ENCODE measurements around the gene MYL5.
"Not testable (repeated sequence)": the region's sequence is repeated elsewhere in the genome, so short reads cannot be mapped to it uniquely, and the experiment has no call there.

The MYL5 gene

DNA sequence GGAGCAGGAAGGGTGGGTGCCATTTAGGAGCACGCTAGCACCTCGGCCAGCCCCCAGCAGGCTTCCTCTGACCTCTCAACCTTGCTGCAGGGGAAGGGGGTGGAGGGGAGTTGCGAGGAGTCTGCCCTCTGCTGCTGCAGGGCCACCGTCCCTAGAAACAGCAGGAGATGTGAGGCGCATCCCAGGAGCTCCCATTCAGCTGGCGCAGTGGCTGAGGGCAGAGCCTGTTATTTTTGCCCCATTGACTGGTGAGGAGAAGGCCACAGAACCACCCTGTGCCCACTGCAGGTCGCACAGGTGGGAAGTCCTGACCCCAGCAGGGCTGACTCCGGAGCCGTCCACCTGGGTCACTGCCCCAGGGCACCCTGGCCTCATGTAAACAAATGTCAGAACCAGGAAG, 40.9 kb upstream of the MYL5 start:
- no peaks in the 10 kb centered on the region for H3K27me3 ChIP-seq (ENCODE audit: low read length)
- no peaks in the 10 kb centered on the region for H4K20me1 ChIP-seq (ENCODE audit: low read depth, low read length)

DNA sequence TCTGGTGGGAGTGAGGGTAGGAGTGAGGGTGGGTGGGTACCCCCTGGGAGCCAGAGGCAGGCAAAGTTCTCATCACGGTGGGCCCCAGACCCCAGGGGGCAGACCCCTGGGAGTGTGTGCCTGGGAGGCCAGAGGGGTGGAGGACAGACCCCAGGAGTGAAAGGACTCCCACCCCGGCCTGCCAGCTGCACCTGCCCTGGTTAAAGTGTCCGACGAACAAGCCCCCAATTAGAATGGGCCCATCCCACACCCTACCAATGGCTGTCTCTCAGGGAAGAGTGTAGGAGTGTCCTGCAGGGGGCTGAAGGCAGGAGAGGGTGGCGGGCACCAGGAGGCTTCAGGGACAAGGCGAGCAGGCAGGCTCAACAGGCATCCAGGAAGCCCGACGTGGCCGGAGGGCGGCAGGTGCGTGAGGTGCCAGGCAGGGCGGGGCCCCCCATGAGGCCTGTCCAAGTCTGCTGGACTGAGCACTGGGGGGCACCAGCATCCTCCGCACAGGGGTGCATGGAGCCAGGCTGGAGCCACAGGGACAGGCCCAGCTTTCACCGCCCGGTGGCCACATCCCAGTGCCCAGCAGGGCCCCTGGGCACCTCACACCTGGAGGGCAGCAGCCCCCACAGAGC, 40.3 kb upstream of the MYL5 start:
- H3K36me3 ChIP-seq (ENCODE audit: low read length): no peaks in the 10 kb centered on the region
- H3K9me2 ChIP-seq (replicated peaks; ENCODE audit: insufficient read depth, low read length): no peaks in the 10 kb centered on the region
- H3K9me3 ChIP-seq (ENCODE audit: insufficient read depth, low read length): no peaks in the 10 kb centered on the region
- no peak overlapping the region for H3K9ac ChIP-seq (ENCODE audit: low read length)
- H3K27ac ChIP-seq (ENCODE audit: low read depth, low read length): no peak overlapping the region
- no peak overlapping the region for H3K4me3 ChIP-seq (ENCODE audit: insufficient read depth, low read length, poor library complexity, severe bottlenecking)
- TF ChIP-seq, protein P1, sequence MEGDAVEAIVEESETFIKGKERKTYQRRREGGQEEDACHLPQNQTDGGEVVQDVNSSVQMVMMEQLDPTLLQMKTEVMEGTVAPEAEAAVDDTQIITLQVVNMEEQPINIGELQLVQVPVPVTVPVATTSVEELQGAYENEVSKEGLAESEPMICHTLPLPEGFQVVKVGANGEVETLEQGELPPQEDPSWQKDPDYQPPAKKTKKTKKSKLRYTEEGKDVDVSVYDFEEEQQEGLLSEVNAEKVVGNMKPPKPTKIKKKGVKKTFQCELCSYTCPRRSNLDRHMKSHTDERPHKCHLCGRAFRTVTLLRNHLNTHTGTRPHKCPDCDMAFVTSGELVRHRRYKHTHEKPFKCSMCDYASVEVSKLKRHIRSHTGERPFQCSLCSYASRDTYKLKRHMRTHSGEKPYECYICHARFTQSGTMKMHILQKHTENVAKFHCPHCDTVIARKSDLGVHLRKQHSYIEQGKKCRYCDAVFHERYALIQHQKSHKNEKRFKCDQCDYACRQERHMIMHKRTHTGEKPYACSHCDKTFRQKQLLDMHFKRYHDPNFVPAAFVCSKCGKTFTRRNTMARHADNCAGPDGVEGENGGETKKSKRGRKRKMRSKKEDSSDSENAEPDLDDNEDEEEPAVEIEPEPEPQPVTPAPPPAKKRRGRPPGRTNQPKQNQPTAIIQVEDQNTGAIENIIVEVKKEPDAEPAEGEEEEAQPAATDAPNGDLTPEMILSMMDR (IDR thresholded peaks at IDR 0.05; ENCODE audit: insufficient read depth, low read length, poor library complexity, severe bottlenecking): no peak
- TF ChIP-seq EZH2phosphoT487 (conservative IDR thresholded peaks at IDR 0.05; ENCODE audit: low read length): no peak
- no peaks in the 10 kb centered on the region for H3F3A ChIP-seq (ENCODE audit: insufficient read depth)
- no peaks in the 10 kb centered on the region for H3K79me2 ChIP-seq (ENCODE audit: insufficient read depth, low read length)
- no peak overlapping the region for H2AFZ ChIP-seq (ENCODE audit: low read depth, low read length, severe bottlenecking)
- no peaks in the 10 kb centered on the region for H4K20me1 ChIP-seq (ENCODE audit: low read depth, low read length)
- no peaks in the 10 kb centered on the region for H3K27me3 ChIP-seq (ENCODE audit: low read length)
- no peak overlapping the region for H3K4me2 ChIP-seq (ENCODE audit: low read depth, low read length, poor library complexity, severe bottlenecking)

More for the DNA sequence above, 40.9 kb upstream of the MYL5 start:
- Histone ChIP-seq H3K27ac (ENCODE audit: low read depth, low read length) (no peak overlapping the region), H3K4me2 (ENCODE audit: low read depth, low read length, poor library complexity, severe bottlenecking) (no peak overlapping the region), H3K36me3 (ENCODE audit: low read length) (no peaks in the 10 kb centered on the region), H3K9me2 (replicated peaks; ENCODE audit: insufficient read depth, low read length) (no peaks in the 10 kb centered on the region), H3K79me2 (ENCODE audit: insufficient read depth, low read length) (no peaks in the 10 kb centered on the region), H3K9ac (ENCODE audit: low read length) (no peak overlapping the region), H2AFZ (ENCODE audit: low read depth, low read length, severe bottlenecking) (no peak overlapping the region), H3F3A (ENCODE audit: insufficient read depth) (no peaks in the 10 kb centered on the region), H3K9me3 (ENCODE audit: insufficient read depth, low read length) (no peaks in the 10 kb centered on the region), H3K4me3 (ENCODE audit: insufficient read depth, low read length, poor library complexity, severe bottlenecking) (no peak overlapping the region)
- TF ChIP-seq, protein P1 (IDR thresholded peaks at IDR 0.05; ENCODE audit: insufficient read depth, low read length, poor library complexity, severe bottlenecking): no peak
- TF ChIP-seq EZH2phosphoT487 (conservative IDR thresholded peaks at IDR 0.05; ENCODE audit: low read length): no peak

DNA sequence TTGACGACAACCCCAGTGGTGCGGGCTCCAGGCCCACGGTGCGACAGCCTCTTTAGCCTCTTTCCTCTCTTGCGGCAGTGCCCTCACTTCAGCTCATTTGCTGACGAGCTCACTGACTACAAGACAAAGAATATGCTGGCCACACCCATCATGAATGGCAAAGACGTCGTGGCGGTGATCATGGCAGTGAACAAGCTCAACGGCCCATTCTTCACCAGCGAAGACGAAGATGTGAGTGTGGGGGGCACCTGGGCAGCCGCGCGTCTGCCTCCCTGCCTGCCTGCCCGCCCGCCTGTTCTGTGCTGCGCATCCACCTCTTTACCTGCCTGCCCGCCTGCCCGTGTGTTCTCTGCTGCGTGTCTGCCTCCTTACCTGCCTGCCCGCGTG, 39.8 kb upstream of the MYL5 start:
- Histone ChIP-seq H3K79me2 (ENCODE audit: insufficient read depth, low read length) (no peaks in the 10 kb centered on the region), H3K4me3 (ENCODE audit: insufficient read depth, low read length, poor library complexity, severe bottlenecking) (no peak overlapping the region), H3K27me3 (ENCODE audit: low read length) (no peaks in the 10 kb centered on the region), H3K9ac (ENCODE audit: low read length) (no peak overlapping the region), H3K4me2 (ENCODE audit: low read depth, low read length, poor library complexity, severe bottlenecking) (no peak overlapping the region), H3F3A (ENCODE audit: insufficient read depth) (no peaks in the 10 kb centered on the region), H3K9me3 (ENCODE audit: insufficient read depth, low read length) (no peaks in the 10 kb centered on the region), H3K27ac (ENCODE audit: low read depth, low read length) (no peak overlapping the region), H4K20me1 (ENCODE audit: low read depth, low read length) (no peaks in the 10 kb centered on the region), H3K9me2 (replicated peaks; ENCODE audit: insufficient read depth, low read length) (no peaks in the 10 kb centered on the region), H3K36me3 (ENCODE audit: low read length) (no peaks in the 10 kb centered on the region), H2AFZ (ENCODE audit: low read depth, low read length, severe bottlenecking) (no peak overlapping the region)
- TF ChIP-seq, protein P1 (IDR thresholded peaks at IDR 0.05; ENCODE audit: insufficient read depth, low read length, poor library complexity, severe bottlenecking): no peak
- no peak for TF ChIP-seq EZH2phosphoT487 (conservative IDR thresholded peaks at IDR 0.05; ENCODE audit: low read length)

DNA sequence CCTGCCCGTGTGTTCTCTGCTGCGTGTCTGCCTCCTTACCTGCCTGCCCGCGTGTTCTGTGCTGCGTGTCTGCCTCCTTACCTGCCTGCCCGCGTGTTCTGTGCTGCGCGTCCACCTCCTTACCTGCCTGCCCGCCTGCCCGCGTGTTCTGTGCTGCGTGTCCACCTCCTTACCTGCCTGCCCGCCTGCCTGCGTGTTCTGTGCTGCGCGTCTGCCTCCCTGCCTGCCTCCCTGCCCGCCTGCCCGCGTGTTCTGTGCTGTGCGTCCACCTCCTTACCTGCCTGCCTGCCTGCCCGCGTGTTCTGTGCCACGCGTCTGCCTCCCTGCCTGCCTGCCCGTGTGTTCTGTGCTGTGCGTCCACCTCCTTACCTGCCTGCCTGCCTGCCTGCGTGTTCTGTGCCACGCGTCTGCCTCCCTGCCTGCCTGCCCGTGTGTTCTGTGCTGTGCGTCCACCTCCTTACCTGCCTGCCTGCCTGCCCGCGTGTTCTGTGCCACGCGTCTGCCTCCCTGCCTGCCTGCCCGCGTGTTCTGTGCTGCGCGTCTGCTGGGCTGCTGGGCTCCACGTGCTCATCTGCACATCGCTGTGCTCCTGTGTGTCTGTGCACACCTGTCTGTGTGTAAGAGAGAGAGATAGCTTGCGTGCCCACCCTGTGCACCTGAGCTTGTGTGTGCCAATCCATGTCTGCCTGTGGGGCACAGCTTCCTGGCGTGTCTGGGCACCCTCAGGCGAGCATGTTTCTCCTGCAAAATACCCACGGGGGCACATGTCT, 39.1 kb upstream of the MYL5 start:
- H3K9me2 ChIP-seq (replicated peaks; ENCODE audit: insufficient read depth, low read length); H4K20me1 ChIP-seq (ENCODE audit: low read depth, low read length); H3K4me2 ChIP-seq (ENCODE audit: low read depth, low read length, poor library complexity, severe bottlenecking); H3K4me3 ChIP-seq (ENCODE audit: insufficient read depth, low read length, poor library complexity, severe bottlenecking); H3K27me3 ChIP-seq (ENCODE audit: low read length); H3K36me3 ChIP-seq (ENCODE audit: low read length); H3K27ac ChIP-seq (ENCODE audit: low read depth, low read length); H2AFZ ChIP-seq (ENCODE audit: low read depth, low read length, severe bottlenecking); H3K9ac ChIP-seq (ENCODE audit: low read length); H3F3A ChIP-seq (ENCODE audit: insufficient read depth); H3K79me2 ChIP-seq (ENCODE audit: insufficient read depth, low read length); H3K9me3 ChIP-seq (ENCODE audit: insufficient read depth, low read length): not testable (repeated sequence)
